ENCODE measurements around the gene WDR81.
A peak's percentile ranks its signal among the peaks of the same experiment; 100 is the strongest.

Gene WDR81

GRCh38 chr17:1779571-1780131, 55.1 kb downstream of the WDR81 start:
- DNase-seq (ENCODE audit: low read depth in 2 of 2), result peak; percentile 95 to 96

DNA sequence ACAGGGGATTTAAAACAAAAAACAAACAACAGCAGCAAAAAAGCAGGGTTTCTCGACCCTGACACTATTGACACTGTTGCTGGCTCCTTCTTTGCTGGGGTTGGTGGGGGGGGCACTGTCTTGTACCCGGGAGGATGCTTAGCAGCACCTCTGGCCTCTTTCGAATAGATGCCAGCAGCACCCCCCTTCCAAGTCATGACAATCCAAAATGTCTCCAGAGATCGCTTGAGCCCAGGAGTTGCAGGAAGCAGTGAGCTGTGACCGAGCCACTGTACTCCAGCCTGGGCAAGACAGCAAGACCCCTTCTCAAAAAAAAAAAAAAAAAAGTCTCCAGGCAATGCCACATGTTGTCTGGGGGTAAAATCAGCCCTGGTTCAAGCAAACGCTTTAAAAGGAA, 57.7 kb downstream of the WDR81 start:
- DNase-seq (ENCODE audit: low read depth in 2 of 2), result no peak

DNA sequence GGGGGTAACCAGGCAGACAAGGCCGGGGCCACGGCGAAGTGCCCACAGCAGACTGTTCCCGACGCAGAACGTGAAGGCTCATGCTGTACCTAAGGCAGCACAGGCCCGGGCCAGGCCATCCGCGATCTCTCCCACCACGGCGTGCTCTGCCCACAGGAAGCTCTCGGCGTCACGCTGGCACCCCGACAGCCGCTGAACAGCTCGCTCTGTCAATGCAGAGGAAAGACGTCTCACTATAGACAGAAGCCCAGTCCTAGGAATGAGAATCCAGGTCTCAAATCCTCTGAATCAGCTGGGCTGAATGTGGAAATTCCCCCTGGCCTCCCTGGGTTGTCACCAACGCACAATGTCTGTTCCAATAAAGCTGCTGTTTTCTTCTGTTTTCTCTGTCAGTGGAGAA, 58.8 kb downstream of the WDR81 start:
- no peak for DNase-seq (ENCODE audit: low read depth in 2 of 2)

- peak; percentile 56 to 59 for DNase-seq (ENCODE audit: low read depth in 2 of 2)
Measured at GRCh38 chr17:1783834-1784611, 59.5 kb downstream of the WDR81 start.

DNA sequence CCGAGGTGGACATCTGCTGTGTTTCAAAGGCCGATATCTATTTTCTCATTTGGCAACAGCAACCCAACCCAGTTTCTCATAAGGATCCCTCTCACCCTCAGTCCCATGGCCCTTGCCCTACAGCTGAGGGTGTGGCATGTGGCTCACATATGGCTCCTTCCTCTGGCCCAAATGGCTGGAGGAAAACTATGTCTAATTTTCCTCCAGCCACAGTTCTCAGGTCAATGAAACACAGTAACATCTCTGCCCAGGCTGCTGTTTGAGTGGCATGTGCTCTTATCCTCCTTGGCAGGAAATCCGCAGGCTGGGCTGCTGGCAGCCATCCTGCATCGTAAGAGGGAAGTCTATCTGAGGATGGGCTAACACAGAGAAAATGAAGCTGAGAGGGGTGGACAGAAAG, 61.4 kb downstream of the WDR81 start:
- no peak for DNase-seq (ENCODE audit: low read depth in 2 of 2)

DNA sequence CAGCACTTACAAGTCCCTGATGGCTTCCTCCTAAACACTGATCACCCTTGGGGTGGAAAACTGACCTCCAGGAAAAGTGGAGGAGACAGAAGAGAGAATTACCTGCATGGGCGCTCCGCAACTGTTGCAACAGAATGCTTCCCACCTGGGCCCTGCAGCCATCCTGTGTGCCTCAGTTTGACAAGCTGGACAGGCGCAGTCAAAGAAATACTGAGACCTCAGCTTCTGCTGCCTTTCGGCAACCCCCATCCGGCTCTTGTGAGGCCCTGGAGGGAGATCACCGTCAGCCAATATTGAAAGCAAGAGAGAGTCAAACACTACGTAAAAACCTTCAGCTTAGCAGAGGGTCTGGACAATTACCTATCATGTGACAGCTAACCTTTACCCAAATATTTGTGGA, 62.2 kb downstream of the WDR81 start:
- no peak for DNase-seq (ENCODE audit: low read depth in 2 of 2)

GRCh38 chr17:1787301-1787902, 62.9 kb downstream of the WDR81 start:
- DNase-seq (ENCODE audit: low read depth in 2 of 2), result peak; percentile 59 to 68

All from fibroblast of skin of left quadriceps (primary cell).